GM19395 (cell line): ENCODE results near the gene TRIM61.
A peak's percentile ranks its signal among the peaks of the same experiment; 100 is the strongest.
"Not testable (repeated sequence)": the region's sequence is repeated elsewhere in the genome, so short reads cannot be mapped to it uniquely, and the experiment has no call there.

Experiments used
- ATAC-seq: cut with Tn5 transposase; IDR thresholded peaks from one replicate; pipeline ENCODE4 v1.9.1; 2021; ENCODE audit warnings: mild to moderate bottlenecking, moderate library complexity; ENCODE audit not compliant: unreplicated experiment

TRIM61 gene

GRCh38 chr4:164959421-164959820 is 18.0 kb downstream of the TRIM61 start:
- ATAC-seq: not testable (repeated sequence)

GRCh38 chr4:164956766-164957643 is 20.5 kb downstream of the TRIM61 start:
- peak; percentile 100 for ATAC-seq

GRCh38 chr4:164955107-164955805 is 22.2 kb downstream of the TRIM61 start:
- ATAC-seq: no peak

GRCh38 chr4:164952551-164952950 is 24.9 kb downstream of the TRIM61 start:
- no peak for ATAC-seq

- ATAC-seq: no peak
Observed at GRCh38 chr4:164949448-164950143, 27.9 kb downstream of the TRIM61 start.

- no peak for ATAC-seq
Observed at GRCh38 chr4:164948975-164949374, 28.5 kb downstream of the TRIM61 start.

GRCh38 chr4:164948006-164948405 is 29.5 kb downstream of the TRIM61 start:
- not testable (repeated sequence) for ATAC-seq

GRCh38 chr4:164946810-164947209 is 30.6 kb downstream of the TRIM61 start:
- no peak for ATAC-seq

- no peak for ATAC-seq
Observed at GRCh38 chr4:164945146-164945545, 32.3 kb downstream of the TRIM61 start.

- no peak for ATAC-seq
Observed at GRCh38 chr4:164943192-164943591, 34.3 kb downstream of the TRIM61 start.

- ATAC-seq: peak; percentile 52
Observed at GRCh38 chr4:164937576-164938270, 39.7 kb downstream of the TRIM61 start.

GRCh38 chr4:164935865-164936606 is 41.4 kb downstream of the TRIM61 start:
- peak; percentile 69 for ATAC-seq

- ATAC-seq: peak; percentile 68
Observed at GRCh38 chr4:164935363-164935762, 42.1 kb downstream of the TRIM61 start.

- ATAC-seq: no peak
Observed at GRCh38 chr4:164933244-164933643, 44.2 kb downstream of the TRIM61 start.

- no peak for ATAC-seq
Observed at GRCh38 chr4:164931551-164932324, 45.7 kb downstream of the TRIM61 start.

GRCh38 chr4:164930647-164931046 is 46.8 kb downstream of the TRIM61 start:
- no peak for ATAC-seq

- ATAC-seq: not testable (repeated sequence)
Observed at GRCh38 chr4:164927101-164927500, 50.4 kb downstream of the TRIM61 start.

GRCh38 chr4:164926301-164926700 is 51.2 kb downstream of the TRIM61 start:
- ATAC-seq: no peak

GRCh38 chr4:164924670-164925238 is 52.7 kb downstream of the TRIM61 start:
- peak; percentile 52 for ATAC-seq
